Measurements from ENCODE around the gene MACROD2.
"Not testable (repeated sequence)": the region's sequence is repeated elsewhere in the genome, so short reads cannot be mapped to it uniquely, and the experiment has no call there.

The MACROD2 gene

DNA sequence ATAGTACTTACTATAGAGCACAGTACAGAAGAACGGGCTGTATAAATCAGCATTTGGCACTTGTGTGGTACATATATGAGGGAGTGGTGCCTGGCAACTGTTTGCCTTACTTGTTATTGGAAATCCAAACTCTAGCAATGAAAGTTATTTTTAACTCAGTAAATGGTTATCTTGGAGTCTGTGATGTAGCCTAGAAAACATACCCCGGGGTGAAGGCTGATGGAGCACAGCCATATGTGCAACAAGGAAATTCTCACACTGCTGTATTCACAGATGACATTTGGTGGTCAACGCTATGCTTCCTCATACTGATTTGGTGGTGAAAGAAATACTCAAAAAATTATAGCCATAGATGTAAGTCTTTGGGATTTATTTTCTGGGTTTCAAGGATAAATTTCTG is 1149.6 kb downstream of the MACROD2 start:
- DNase-seq, result no peak

DNA sequence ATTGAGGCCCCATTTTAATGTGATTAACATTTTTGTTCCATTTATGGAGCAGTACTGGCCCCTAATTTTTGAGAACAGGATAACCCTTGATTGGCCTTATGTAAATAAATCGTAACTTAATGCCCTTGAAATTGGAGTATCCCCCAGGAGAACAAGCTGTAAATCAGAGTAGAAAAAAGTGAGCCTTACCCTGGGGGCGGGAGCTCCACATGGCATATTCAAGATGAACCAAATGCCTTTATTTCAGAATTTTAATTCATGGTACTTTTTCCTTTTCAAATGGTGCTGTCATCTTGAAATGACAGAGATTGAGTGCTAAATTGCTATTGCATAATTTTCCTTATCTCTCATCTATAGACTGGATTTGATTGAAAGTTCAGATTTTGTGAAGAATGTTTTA is 1151.6 kb downstream of the MACROD2 start:
- no peak for DNase-seq

- DNase-seq, result no peak
Observed at GRCh38 chr20:15154070-15154469, 1158.8 kb downstream of the MACROD2 start.

- no peak for DNase-seq
Observed at GRCh38 chr20:15155848-15156401, 1160.6 kb downstream of the MACROD2 start.

- no peak for DNase-seq
Observed at GRCh38 chr20:15158533-15158932, 1163.2 kb downstream of the MACROD2 start.

DNA sequence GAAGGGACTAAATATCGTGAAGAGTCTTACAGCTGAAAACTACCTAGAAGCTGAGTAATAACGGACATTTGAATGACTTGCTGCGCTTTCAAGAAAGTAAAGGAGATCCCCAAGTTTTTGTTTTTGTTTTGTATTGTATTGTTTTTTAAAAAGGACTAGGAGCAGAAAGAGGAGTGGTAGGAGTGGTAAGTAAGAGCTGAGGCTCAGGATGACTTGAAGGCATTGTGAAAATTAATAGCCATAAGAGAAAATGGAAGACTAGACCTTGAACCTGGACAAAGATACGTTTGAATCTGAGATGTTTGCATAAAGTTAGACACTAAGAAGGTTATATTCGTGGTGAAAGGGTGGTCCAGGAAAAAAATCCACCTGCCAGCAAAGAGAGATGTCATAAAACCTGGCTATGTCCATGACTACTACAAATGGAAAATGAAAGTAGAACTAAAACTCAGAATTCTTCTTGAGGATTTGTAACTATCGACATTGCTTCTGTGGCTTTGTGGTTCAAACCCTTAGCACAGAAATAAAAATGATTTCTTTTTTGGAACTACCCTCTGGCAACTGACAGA is 1166.8 kb downstream of the MACROD2 start:
- no peak for DNase-seq

GRCh38 chr20:15163632-15164031 is 1168.3 kb downstream of the MACROD2 start:
- DNase-seq, result no peak

DNA sequence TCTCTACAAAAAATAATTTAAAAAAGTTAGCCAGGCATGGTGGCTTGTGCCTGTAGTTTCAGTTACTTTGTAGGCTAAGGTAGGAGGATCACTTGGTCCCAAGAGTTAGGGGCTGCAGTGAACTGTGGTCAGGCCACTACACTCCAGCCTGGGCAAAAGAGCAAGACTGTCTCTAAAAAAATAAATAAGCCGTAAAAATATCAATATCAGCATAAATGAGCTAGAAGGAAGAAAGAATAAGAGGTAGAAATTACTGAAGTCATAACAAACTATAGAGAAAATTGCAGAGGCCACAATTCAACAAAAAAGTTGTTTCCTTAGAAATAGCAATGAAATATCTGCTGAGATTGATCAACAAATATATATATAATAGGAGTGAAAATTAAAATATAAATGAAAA is 1169.4 kb downstream of the MACROD2 start:
- no peak for DNase-seq

DNA sequence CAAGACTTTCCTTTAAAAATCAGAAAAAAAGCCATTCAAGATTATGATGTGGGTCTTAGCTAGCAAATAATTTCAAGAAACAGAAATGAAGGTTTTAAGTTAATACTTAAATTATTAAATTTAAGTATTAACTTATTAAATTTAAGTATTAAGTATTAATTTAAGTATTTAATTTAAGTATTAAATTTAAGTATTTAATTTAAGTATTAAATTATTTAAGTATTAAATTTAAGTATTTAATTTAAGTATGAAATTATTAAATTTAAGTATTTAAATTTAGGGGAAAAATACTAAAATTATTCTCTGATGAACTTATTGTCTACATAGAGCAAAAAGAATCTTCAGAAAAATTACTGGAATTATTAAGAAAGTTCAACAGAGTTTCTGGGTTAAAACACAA is 1171.4 kb downstream of the MACROD2 start:
- DNase-seq, result no peak

DNA sequence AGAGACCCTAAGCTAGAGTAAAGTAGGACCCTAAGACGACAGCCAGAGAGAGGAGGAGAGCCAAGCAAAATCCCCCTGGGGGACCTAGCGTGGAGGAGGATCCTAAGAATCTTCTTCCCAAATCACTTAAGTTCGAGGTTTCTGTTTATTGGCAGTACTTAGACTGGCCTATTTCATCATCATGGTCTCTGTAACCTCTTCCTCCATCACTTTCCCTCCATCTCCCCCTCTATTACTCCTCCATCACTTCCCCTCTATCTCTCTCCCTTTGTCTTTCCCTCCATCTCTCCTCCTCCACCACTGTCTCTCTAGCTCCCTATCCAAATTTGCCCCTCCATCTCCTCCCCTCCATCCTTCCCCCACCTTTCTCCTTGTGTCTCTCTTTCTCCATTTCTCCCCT is 1175.7 kb downstream of the MACROD2 start:
- DNase-seq, result no peak

GRCh38 chr20:15176929-15177328 is 1181.6 kb downstream of the MACROD2 start:
- no peak for DNase-seq

- DNase-seq, result no peak
Observed at GRCh38 chr20:15178581-15178980, 1183.3 kb downstream of the MACROD2 start.

- no peak for DNase-seq
Observed at GRCh38 chr20:15179381-15179780, 1184.1 kb downstream of the MACROD2 start.

DNA sequence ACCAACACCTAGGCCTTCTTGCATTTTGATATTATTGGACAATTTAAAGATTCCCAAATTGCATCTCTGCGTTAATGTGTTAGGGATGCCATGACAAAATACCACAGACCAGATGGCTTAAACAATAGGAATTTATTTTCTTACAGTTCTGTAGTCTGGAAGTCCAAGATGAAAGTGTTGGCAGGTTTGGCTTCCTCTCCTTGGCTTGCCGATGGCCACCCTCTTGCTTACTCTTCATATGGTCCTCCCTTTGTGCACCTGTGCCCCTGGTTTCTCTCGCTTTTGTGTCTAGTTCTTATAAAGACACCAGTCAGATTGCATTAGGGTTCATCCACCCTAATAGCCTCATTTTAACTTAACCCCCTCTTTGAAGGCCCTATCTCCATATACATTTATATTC is 1184.5 kb downstream of the MACROD2 start:
- no peak for DNase-seq

DNA sequence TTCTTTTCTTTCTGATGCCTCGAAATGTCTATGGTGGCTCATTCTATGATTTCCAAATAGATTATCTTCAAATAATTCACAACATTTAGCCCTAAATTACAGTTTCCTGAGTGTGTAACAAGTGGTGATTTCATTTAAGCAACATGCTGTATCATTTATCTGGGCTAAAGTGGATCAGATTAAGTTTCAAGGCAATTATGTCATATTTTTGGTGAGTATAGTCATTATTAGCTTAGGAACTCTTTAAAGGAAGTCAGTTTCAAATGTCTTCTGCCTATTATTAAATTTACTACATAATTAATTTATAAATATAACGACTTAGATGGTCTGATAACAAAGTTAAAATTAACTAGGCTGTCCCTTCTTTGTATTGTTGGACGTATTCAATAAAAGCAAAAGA is 1190.0 kb downstream of the MACROD2 start:
- DNase-seq, result no peak

DNA sequence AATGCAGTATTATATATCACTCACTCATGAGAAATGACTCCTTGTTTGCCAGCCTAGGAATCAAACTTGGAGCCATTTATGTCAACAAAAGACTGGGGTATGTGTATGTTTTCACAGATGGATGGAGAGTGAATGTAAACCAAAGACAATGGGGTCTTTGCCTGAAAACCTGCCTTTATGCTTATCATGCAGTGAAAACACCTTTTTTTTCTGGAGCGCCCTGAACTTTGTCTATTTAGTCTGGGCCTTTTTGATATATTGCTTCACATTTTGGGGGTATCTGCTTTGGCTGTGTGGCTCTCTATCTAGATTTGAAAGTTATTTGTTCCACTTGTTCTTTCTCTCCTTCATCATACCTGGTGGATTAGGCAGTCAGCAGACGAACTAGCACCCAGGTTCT is 1190.6 kb downstream of the MACROD2 start:
- no peak for DNase-seq

GRCh38 chr20:15187612-15188011 is 1192.3 kb downstream of the MACROD2 start:
- no peak for DNase-seq

- DNase-seq, result no peak
Observed at GRCh38 chr20:15188415-15188814, 1193.1 kb downstream of the MACROD2 start.

DNA sequence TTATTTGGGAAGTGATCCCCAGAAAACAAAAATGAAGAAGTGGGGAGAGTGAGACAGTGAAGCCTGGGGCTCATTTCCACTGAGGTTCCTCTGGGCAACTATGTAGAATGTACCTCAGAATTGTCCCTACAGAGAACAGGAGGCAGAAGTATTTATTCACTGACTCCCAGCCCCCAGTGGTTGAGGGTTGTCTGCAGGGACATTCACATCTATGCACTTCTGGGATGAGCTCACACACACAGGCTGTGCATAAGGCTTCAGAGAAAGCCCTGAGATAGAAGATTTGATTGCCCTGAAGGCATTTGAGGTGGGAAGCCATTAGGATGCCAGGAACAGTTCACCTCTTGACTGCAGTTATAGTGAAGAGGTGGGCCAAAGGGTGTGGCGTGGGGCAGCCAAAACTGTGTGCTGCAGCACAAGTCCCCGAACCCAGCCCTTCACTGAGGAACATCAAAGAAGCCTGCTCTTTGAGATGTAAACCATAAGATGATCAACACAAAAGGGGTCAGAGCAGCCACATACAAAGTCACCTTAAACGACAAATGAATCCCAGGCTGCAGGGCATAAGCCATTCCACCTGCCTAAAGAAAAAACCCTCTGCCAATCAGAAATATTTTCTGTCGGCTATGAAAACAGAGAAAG is 1195.9 kb downstream of the MACROD2 start:
- DNase-seq, result no peak

- DNase-seq, result no peak
Observed at GRCh38 chr20:15195378-15195777, 1200.1 kb downstream of the MACROD2 start.

DNA sequence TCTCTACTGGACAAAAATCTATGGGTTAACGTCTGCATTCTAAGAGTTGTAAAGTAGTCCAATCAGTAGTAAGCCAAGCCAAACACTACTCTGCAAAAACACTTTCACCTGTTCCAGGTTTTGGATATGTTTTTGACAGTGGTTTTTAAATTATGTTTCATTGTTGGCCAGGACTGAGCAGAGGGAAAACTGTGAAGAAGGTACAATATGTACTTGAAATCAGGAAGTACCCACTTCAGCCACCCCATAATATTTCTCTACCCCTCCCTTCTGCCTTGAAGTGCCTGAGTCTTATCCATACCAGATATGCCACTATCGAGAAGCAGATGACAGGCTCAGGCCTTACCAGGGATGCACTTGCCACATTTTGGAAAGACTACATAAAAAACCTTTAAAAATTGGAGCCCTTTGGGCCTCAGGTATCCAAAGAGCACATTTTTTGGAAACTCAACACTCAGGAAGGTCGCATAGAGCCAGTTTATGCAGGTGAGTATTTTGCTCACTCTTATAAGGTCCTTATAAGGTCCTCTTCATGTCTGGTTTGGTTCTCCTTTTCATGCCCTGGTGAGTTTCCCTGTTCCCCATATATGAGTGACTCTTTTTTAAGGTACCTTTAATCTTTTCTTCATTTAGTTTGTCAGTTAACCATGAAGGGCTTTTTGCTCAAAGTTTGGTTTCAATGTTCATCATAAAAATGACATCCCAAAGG is 1201.4 kb downstream of the MACROD2 start:
- DNase-seq, result peak; percentile 84

GRCh38 chr20:15198017-15198416 is 1202.7 kb downstream of the MACROD2 start:
- not testable (repeated sequence) for DNase-seq

DNA sequence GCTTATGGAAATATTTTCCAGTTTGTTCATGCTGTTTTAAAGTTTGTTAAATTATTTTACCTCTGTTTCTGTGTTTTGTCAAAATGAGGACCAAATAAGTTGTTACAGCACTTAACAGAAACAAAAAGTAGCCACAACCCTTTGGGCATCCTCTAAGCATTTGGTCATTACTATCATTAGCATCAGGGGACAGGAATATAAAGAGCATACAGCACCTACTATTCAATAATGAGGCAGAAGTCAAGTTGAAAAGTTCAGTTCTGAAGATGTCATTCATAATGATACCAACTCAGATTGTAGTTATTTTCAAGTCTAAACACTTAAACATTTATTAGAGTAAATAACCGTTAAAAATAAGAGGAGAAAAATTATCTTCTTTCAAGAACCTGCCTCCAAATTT is 1204.4 kb downstream of the MACROD2 start:
- no peak for DNase-seq

DNA sequence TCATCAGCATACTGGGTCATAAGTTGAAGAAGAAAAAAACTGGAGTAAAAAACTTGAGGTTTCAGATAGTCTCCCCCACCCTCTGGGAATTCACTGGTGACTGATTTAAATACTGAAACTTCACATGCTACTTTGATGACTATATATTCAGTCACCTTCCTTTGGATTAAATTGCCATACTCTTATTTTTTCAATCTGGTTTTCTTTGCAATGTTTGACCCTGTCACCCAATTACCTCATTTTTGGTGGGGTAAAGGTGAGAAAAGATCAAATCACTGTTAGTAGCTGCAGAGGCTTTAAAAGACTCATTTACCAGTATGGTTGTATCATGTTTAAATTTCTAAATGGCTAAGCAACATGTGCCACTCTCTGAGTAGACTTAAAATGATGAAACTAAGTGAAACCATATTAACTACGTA is 1204.8 kb downstream of the MACROD2 start:
- DNase-seq, result no peak

Measured in NCI-H2029 (cell line).